ENCODE measurements around the gene C7orf57. TPM values are rescaled to one million over a fixed set of nuclear protein-coding genes. Genes with fewer than 3 reads are reported as not detected.
"Not testable (repeated sequence)": the region's sequence is repeated elsewhere in the genome, so short reads cannot be mapped to it uniquely, and the experiment has no call there.

C7orf57 gene
- total RNA-seq = not detected

DNA sequence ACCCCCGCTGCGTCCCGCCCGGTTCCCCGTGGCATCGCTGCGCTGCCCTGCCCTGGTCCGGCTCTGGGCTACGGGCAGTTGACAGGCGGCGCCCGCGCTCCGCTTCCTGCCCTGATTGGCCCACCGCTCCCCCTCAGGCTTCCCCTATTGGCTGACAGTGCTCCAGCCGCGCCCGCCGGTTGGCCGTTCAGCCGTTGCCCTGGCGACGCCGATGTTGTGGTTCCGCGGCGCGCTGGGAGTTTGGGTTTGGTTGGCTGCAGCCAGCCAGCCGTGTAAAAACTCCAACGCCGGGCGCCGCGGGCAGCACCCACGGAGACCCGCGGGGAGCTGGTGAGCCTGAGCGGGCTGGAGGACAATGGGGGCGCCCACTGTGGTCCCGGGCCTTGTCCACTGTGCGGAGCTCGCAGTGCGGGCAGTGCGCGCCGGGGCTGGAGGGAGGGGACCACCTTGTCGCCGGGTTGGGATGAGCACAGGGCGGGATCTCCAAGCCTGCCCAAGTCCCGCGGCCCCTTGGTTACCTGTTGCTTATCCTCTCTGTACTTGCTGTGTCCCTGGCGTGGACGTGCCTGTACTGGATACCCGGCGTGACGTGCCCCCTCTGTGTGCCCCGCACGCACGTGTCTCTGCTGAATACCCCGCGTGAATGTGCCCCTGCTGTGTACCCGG is at the start of gene C7orf57:
Gene C7orf57 (plus strand): TSS at position 243 of the 666 bp plus-strand sequence. CDS start 766 bp downstream, outside the sequence.
- peak; percentile 91 for DNase-seq
- 2% methylated on average over 36 of the region's 62 CpGs; no CpG with 5 or more reads in 1 of the 2 donors for WGBS, 2 donors (ENCODE audit: low coverage in 1 of 2)
- Histone ChIP-seq H3K4me1 (peaks cover 8 to 14% (median 12%) of the 10 kb centered on the region in 4 donors), H3K36me3 (no peaks in the 10 kb centered on the region), H3K27ac (no peak within 1 kb of the TSS), H3K27me3 (peaks cover 33% of the 10 kb centered on the region), H3K4me3 (peak within 1 kb of the TSS; percentile 8 to 54 (median 38)), H3K9me3 (no peaks in the 10 kb centered on the region)
- TF ChIP-seq, protein P1, sequence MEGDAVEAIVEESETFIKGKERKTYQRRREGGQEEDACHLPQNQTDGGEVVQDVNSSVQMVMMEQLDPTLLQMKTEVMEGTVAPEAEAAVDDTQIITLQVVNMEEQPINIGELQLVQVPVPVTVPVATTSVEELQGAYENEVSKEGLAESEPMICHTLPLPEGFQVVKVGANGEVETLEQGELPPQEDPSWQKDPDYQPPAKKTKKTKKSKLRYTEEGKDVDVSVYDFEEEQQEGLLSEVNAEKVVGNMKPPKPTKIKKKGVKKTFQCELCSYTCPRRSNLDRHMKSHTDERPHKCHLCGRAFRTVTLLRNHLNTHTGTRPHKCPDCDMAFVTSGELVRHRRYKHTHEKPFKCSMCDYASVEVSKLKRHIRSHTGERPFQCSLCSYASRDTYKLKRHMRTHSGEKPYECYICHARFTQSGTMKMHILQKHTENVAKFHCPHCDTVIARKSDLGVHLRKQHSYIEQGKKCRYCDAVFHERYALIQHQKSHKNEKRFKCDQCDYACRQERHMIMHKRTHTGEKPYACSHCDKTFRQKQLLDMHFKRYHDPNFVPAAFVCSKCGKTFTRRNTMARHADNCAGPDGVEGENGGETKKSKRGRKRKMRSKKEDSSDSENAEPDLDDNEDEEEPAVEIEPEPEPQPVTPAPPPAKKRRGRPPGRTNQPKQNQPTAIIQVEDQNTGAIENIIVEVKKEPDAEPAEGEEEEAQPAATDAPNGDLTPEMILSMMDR (IDR thresholded peaks at IDR 0.05) = peak in 1 of 5 experiments; percentile 18
- no peak for TF ChIP-seq EP300 (IDR thresholded peaks at IDR 0.05; ENCODE audit: low read depth)
- in situ Hi-C loops (cut with MboI; ENCODE audit: low pct_ligation_motif_present in 1 of 4, low pct_unique_long_range_greater_than_20kb in 1 of 4, low sequenced_read_pairs in 3 of 4) = no loop called here
- intact Hi-C loops (cut with DNase I; ENCODE audit: low total_unique reads) = no loop called here

DNA sequence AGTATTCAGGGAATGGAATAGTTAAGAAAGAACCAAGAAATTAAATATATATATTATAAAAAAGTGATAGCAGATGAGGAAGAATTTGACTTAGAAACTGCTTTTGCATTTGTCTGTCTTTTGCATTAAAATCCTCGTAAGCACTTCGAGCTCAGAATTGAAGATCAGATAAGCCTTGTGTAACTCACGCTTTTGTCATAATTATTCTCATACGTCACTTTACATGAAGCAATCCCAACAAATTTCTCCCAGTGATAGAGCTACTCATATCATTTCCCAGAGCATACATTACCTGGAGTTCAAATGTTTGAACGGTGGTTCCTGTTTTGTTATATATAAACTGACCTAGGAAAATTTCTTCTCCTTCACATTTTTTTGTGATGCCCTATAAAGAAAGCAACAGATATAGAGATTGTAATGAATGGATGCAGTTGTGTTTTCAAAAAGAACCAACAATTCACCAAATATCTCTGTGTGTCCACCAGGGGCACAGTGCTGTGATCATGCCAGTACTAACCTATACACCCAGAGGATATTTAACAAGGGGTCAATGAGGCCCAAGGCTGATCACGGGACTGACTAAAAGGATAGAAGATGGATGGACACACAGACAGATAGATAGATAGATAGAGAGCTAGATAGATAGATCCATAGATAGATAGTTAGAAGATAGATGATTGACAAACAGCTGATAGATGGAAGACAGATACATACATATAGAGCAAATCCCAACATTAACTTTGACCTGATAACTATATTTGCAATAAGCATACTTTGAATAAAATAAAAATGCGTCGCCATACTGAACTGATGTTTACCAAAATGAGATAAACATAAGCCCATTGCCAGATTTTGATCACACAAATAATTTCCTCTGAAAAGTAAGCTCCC is 46.6 kb upstream of the C7orf57 start:
- intact Hi-C loops (cut with DNase I; ENCODE audit: low total_unique reads) = no loop called here
- Histone ChIP-seq H3K9me3 (no peaks in the 10 kb centered on the region), H3K4me1 (peaks cover 0 to 11% (median 5%) of the 10 kb centered on the region in 4 donors), H3K36me3 (no peaks in the 10 kb centered on the region), H3K4me3 (no peak overlapping the region), H3K27ac (no peak overlapping the region), H3K27me3 (no peaks in the 10 kb centered on the region)
- DNase-seq = no peak
- 82 to 85% methylated on average over 7 to 8 of the region's 8 CpGs for WGBS, 2 donors (ENCODE audit: low coverage in 1 of 2)
- in situ Hi-C loops (cut with MboI; ENCODE audit: low pct_ligation_motif_present in 1 of 4, low pct_unique_long_range_greater_than_20kb in 1 of 4, low sequenced_read_pairs in 3 of 4) = loop anchor here in 2 of 4 donors (5.0 kb wide), 2 partner anchors 119 to 124 kb away; no protein-coding TSS in a partner anchor
- TF ChIP-seq, protein P1 (IDR thresholded peaks at IDR 0.05) = peak in 3 of 5 experiments; percentile 12 to 25 (median 17)
- TF ChIP-seq POLR2A (IDR thresholded peaks at IDR 0.05) = no peak
- TF ChIP-seq EP300 (IDR thresholded peaks at IDR 0.05; ENCODE audit: low read depth) = no peak

GRCh38 chr7:47989607-47990400 is 45.5 kb upstream of the C7orf57 start:
- H3K27me3 ChIP-seq, DNase-seq, H3K27ac ChIP-seq, H3K36me3 ChIP-seq, H3K4me3 ChIP-seq, H3K9me3 ChIP-seq: not testable (repeated sequence)
- peaks cover 0 to 11% (median 5%) of the 10 kb centered on the region in 4 donors for H3K4me1 ChIP-seq
- intact Hi-C loops (cut with DNase I; ENCODE audit: low total_unique reads) = loop anchor here (5.0 kb wide), 1 partner anchor 122 kb away; no protein-coding TSS in a partner anchor
- in situ Hi-C loops (cut with MboI; ENCODE audit: low pct_ligation_motif_present in 1 of 4, low pct_unique_long_range_greater_than_20kb in 1 of 4, low sequenced_read_pairs in 3 of 4) = loop anchor here (5.0 to 10.0 kb wide), 4 partner anchors 102 to 125 kb away; no protein-coding TSS in a partner anchor
- 86 to 100% methylated on average over 1 to 10 of the region's 10 CpGs for WGBS, 2 donors (ENCODE audit: low coverage in 1 of 2)

DNA sequence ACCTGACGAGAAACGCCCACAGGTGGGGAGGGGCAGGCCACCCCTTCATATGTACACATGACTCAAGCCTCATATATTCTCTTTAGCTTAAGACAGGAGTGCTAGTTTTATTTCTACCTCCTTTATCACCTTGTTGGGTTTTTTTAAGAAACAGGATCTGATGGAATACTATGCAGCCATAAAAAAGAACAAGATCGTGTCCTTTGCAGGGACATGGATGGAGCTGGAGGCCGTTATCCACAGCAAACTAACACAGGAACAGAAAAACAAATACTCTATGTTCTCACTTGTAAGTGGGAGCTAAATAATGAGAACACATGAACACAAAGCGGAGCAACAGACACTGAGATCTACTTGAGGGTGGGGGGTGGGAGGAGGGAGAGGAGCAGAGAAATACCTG is 44.8 kb upstream of the C7orf57 start:
- peaks cover 0 to 11% (median 5%) of the 10 kb centered on the region in 4 donors for H3K4me1 ChIP-seq
- no peaks in the 10 kb centered on the region for H3K27me3 ChIP-seq
- no peaks in the 10 kb centered on the region for H3K36me3 ChIP-seq
- intact Hi-C loops (cut with DNase I; ENCODE audit: low total_unique reads) (loop anchor here (5.0 kb wide), 1 partner anchor 122 kb away; no protein-coding TSS in a partner anchor), in situ Hi-C loops (cut with MboI; ENCODE audit: low pct_ligation_motif_present in 1 of 4, low pct_unique_long_range_greater_than_20kb in 1 of 4, low sequenced_read_pairs in 3 of 4) (loop anchor here in 2 of 4 donors (5.0 to 10.0 kb wide), 2 partner anchors 102 to 124 kb away; no protein-coding TSS in a partner anchor)
- H3K27ac ChIP-seq = no peak overlapping the region
- DNase-seq = no peak
- H3K4me3 ChIP-seq = no peak overlapping the region
- whole genome bisulfite sequencing, 2 donors (ENCODE audit: low coverage in 1 of 2) = 95% methylated on average over 5 of the region's 5 CpGs
- no peak for TF ChIP-seq EP300 (IDR thresholded peaks at IDR 0.05; ENCODE audit: low read depth)
- H3K9me3 ChIP-seq = no peaks in the 10 kb centered on the region
